ENCODE data around the gene ERMN. TPM values are rescaled to one million over a fixed set of nuclear protein-coding genes. Genes with fewer than 3 reads are reported as not detected.

Gene ERMN
- total RNA-seq, 1 experiment from 2014 or later = not detected

- ATAC-seq (no peak), DNase-seq (ENCODE audit: low read depth, low spot score) (no peak)
- no peak overlapping the region for H3K4me3 ChIP-seq (ENCODE audit: low read depth in 2 of 2, low read length in 2 of 2)
- ChIA-PET CTCF (no interaction called here), POLR2A (interaction anchor here (0.7 kb wide), 1 partner anchor 11 kb away, joined by 3 read pairs; no protein-coding TSS in a partner anchor)
- no peaks in the 10 kb centered on the region for H3K9me3 ChIP-seq (ENCODE audit: control insufficient read depth, insufficient read depth, low read depth, low read length)
- H3K36me3 ChIP-seq (ENCODE audit: control insufficient read depth, insufficient read depth, low read length) = no peaks in the 10 kb centered on the region
- in situ Hi-C loops (cut with HindIII; ENCODE audit: low pct_unique_long_range_greater_than_20kb, low sequenced_read_pairs) (no loop called here), intact Hi-C loops (cut with micrococcal nuclease; ENCODE audit: unreplicated experiment) (no loop called here)
- H3K4me1 ChIP-seq (ENCODE audit: control insufficient read depth, insufficient read depth, low read length) = no peaks in the 10 kb centered on the region
- H3K27me3 ChIP-seq (ENCODE audit: control insufficient read depth, insufficient read depth, low read length) = no peaks in the 10 kb centered on the region
- TF ChIP-seq REST (IDR thresholded peaks at IDR 0.05; ENCODE audit: insufficient read depth in 1 of 2, low read depth in 2 of 2, low read length in 1 of 2) (no peak), TCF7L2 (IDR thresholded peaks at IDR 0.05; ENCODE audit: low read depth, low read length) (no peak), CTCF (IDR thresholded peaks at IDR 0.05) (no peak), POLR2AphosphoS5 (IDR thresholded peaks at IDR 0.05; ENCODE audit: low read depth, low read length) (no peak), SIN3A (IDR thresholded peaks at IDR 0.05; ENCODE audit: borderline replicate concordance, insufficient read depth, low read depth, low read length) (no peak)
- no TSS peak for BruUV-seq (replicated peaks)
- no peak overlapping the region for H3K27ac ChIP-seq (ENCODE audit: low read length)
These were observed 38.0 kb upstream of the ERMN start for GRCh38 chr2:157363612-157364101.

- Histone ChIP-seq H3K4me3 (ENCODE audit: low read depth in 2 of 2, low read length in 2 of 2) (no peak overlapping the region), H3K36me3 (ENCODE audit: control insufficient read depth, insufficient read depth, low read length) (no peaks in the 10 kb centered on the region), H3K4me1 (ENCODE audit: control insufficient read depth, insufficient read depth, low read length) (no peaks in the 10 kb centered on the region), H3K27me3 (ENCODE audit: control insufficient read depth, insufficient read depth, low read length) (no peaks in the 10 kb centered on the region), H3K27ac (ENCODE audit: low read length) (no peak overlapping the region), H3K9me3 (ENCODE audit: control insufficient read depth, insufficient read depth, low read depth, low read length) (no peaks in the 10 kb centered on the region)
- DNase-seq (ENCODE audit: low read depth, low spot score) (no peak), ATAC-seq (no peak)
- ChIA-PET CTCF (no interaction called here), POLR2A (no interaction called here)
- intact Hi-C loops (cut with micrococcal nuclease; ENCODE audit: unreplicated experiment) = no loop called here
- in situ Hi-C loops (cut with HindIII; ENCODE audit: low pct_unique_long_range_greater_than_20kb, low sequenced_read_pairs) = no loop called here
- no TSS peak for BruUV-seq (replicated peaks)
- TF ChIP-seq CTCF (IDR thresholded peaks at IDR 0.05) (no peak), SIN3A (IDR thresholded peaks at IDR 0.05; ENCODE audit: borderline replicate concordance, insufficient read depth, low read depth, low read length) (no peak), POLR2AphosphoS5 (IDR thresholded peaks at IDR 0.05; ENCODE audit: low read depth, low read length) (no peak), TCF7L2 (IDR thresholded peaks at IDR 0.05; ENCODE audit: low read depth, low read length) (no peak), REST (IDR thresholded peaks at IDR 0.05; ENCODE audit: insufficient read depth in 1 of 2, low read depth in 2 of 2, low read length in 1 of 2) (no peak)
These were observed 37.0 kb upstream of the ERMN start for GRCh38 chr2:157362627-157363026.
